K562 (cell line): ENCODE data around the gene DEPP1. TPM values are rescaled to one million over a fixed set of nuclear protein-coding genes. Genes with fewer than 3 reads are reported as not detected.

Experiments
- CBFA2T2 ChIP-seq: fragments of 450-650 bp; conservative IDR thresholded peaks from 2 replicates; pipeline ENCODE4 v1.6.1; 2017; ENCODE audit warnings: mild to moderate bottlenecking
- CCAR2 ChIP-seq: fragments of 200-400 bp; formaldehyde crosslinking; IDR thresholded peaks from 2 replicates; pipeline ENCODE4 v1.6.1; 2017; ENCODE audit warnings: mild to moderate bottlenecking, low read depth, low read length
- CHD1 ChIP-seq: fragments of 200-600 bp; sonication (generic); IDR thresholded peaks from one replicate; pipeline ENCODE4 v1.6.1; 2012; ENCODE audit warnings: mild to moderate bottlenecking, moderate library complexity, low read length, inconsistent platforms
- ELF2 ChIP-seq: fragments of 250-450 bp; sonication (Bioruptor Pico); IDR thresholded peaks from 2 replicates; pipeline ENCODE4 v1.5.0; 2021; ENCODE audit warnings: mild to moderate bottlenecking
- FIP1L1 ChIP-seq: fragments of 200-400 bp; formaldehyde crosslinking; IDR thresholded peaks from 2 replicates; pipeline ENCODE4 v1.6.1; 2018; ENCODE audit warnings: mild to moderate bottlenecking, low read depth, low read length; ENCODE audit not compliant: poor library complexity, severe bottlenecking
- FUS ChIP-seq: fragments of 200-400 bp; formaldehyde crosslinking; optimal IDR thresholded peaks from 2 replicates; pipeline ENCODE3; 2017; ENCODE audit warnings: low read depth, low read length
- GTF2A2 ChIP-seq: IDR thresholded peaks from 2 replicates; pipeline ENCODE4 v1.6.1; 2016; ENCODE audit warnings: mild to moderate bottlenecking, missing genetic modification characterization, missing compliant biosample characterization
- HDAC2 ChIP-seq: fragments of 450-650 bp; IDR thresholded peaks from 2 replicates; pipeline ENCODE4 v1.6.1; 2016; ENCODE audit warnings: mild to moderate bottlenecking
- KDM5B ChIP-seq: fragments of 200-600 bp; sonication (generic); IDR thresholded peaks from 2 replicates; pipeline ENCODE4 v1.6.1; 2012; ENCODE audit warnings: low read depth, mild to moderate bottlenecking, moderate library complexity, low read length, control low read depth, inconsistent platforms; ENCODE audit not compliant: insufficient replicate concordance
- MCM5 ChIP-seq: fragments of 450-650 bp; IDR thresholded peaks from 2 replicates; pipeline ENCODE4 v1.6.1; 2016; ENCODE audit warnings: low read depth
- POLR2AphosphoS2 ChIP-seq: IDR thresholded peaks from 2 replicates; pipeline ENCODE4 v1.6.1; 2012; ENCODE audit warnings: low read length, improper control_type of control experiment
- SMAD4 ChIP-seq: fragments of 250-450 bp; sonication (Bioruptor Pico); conservative IDR thresholded peaks from 2 replicates; pipeline ENCODE4 v1.8.0; 2021; ENCODE audit warnings: inconsistent platforms, mild to moderate bottlenecking, moderate library complexity
- SMARCA5 ChIP-seq: fragments of 450-650 bp; IDR thresholded peaks from 2 replicates; pipeline ENCODE4 v1.6.1; 2016
- SPI1 ChIP-seq: IDR thresholded peaks from 2 replicates; pipeline ENCODE4 v1.6.1; 2011; ENCODE audit warnings: low read depth, low read length, control low read depth, borderline replicate concordance
- TARDBP ChIP-seq: fragments of 450-650 bp; IDR thresholded peaks from 2 replicates; pipeline ENCODE4 v1.6.1; 2016
- XRCC5 ChIP-seq: fragments of 200-400 bp; formaldehyde crosslinking; IDR thresholded peaks from 2 replicates; pipeline ENCODE4 v1.6.1; 2017; ENCODE audit warnings: low read depth, mild to moderate bottlenecking, low read length
- ZNF133 ChIP-seq: fragments of 250-450 bp; sonication (Bioruptor Pico); IDR thresholded peaks from 2 replicates; pipeline ENCODE4 v1.4.0; 2020; ENCODE audit warnings: mild to moderate bottlenecking
- ZNF165 ChIP-seq: fragments of 250-450 bp; sonication (Bioruptor Pico); IDR thresholded peaks from 2 replicates; pipeline ENCODE4 v1.4.0; 2020; ENCODE audit warnings: borderline replicate concordance
- ZNF316 ChIP-seq: fragments of 450-650 bp; IDR thresholded peaks from 2 replicates; pipeline ENCODE4 v1.6.1; 2016
- ZNF324 ChIP-seq: fragments of 250-450 bp; sonication (Bioruptor Pico); IDR thresholded peaks from 2 replicates; pipeline ENCODE4 v1.4.0; 2020; ENCODE audit warnings: mild to moderate bottlenecking
- ZNF668 ChIP-seq: fragments of 250-450 bp; sonication (Bioruptor Pico); IDR thresholded peaks from 2 replicates; pipeline ENCODE4 v1.8.0; 2022; ENCODE audit warnings: mild to moderate bottlenecking, inconsistent platforms
- polyA plus RNA-seq, 8 experiments: library from polyadenylated mRNA; depleted of rRNA in 4 of 8; stranded (reverse) in 5 of 8; unstranded in 3 of 8; fragments of >200 nt; fragmentation: Nextera tagmentation in 2 of 8; fragmentation: Illumina TruSeq in 1 of 8; extraction: Ambion mirVana in 2 of 8; extraction: Trizol in 1 of 8; gene quantifications; 2 replicates each; pipeline versions ENCODE4 v1.2.1 to v1.2.3, GENCODE V29; 2011 to 2014; ENCODE audit warnings: inconsistent platforms in 1 of 8, missing spikeins in 1 of 8
- total RNA-seq, 7 experiments: library from RNA; depleted of rRNA in 6 of 7; stranded (reverse); fragments of >200 nt in 6 of 7; fragmentation: Illumina TruSeq in 2 of 7; extraction: Trizol in 2 of 7; gene quantifications; 2 replicates each; pipeline versions ENCODE4 v1.2.1 to v1.2.3, GENCODE V29; 2011 to 2021; ENCODE audit warnings: low replicate concordance in 1 of 7
- TF ChIP-seq, protein P1 (sequence below): fragments of 450-650 bp; conservative IDR thresholded peaks from 2 replicates; pipeline ENCODE4 v1.6.1; 2016; ENCODE audit warnings: missing genetic modification characterization, low read depth, mild to moderate bottlenecking, control low read depth, missing compliant biosample characterization
- TF ChIP-seq, protein P2 (sequence below): IDR thresholded peaks from 2 replicates; pipeline ENCODE4 v1.6.1; 2016; ENCODE audit warnings: missing genetic modification characterization, missing compliant biosample characterization
- TF ChIP-seq, protein P3 (sequence below), 3 experiments: fragments of 200-800 bp in 1 of 3; sonication (Bioruptor generic) in 1 of 3; sonication (generic) in 1 of 3; formaldehyde crosslinking in 1 of 3; IDR thresholded peaks; 2 replicates each; pipeline versions ENCODE4 v1.6.1 to v1.8.0; 2016 to 2022; ENCODE audit warnings: mild to moderate bottlenecking in 2 of 3, missing compliant biosample characterization in 2 of 3, missing genetic modification characterization in 2 of 3, missing genetic modification reagents in 1 of 3
- TF ChIP-seq, protein P4 (sequence below), 2 experiments: fragments of 250-450 bp in 1 of 2; fragments of 450-650 bp in 1 of 2; sonication (Bioruptor Pico) in 1 of 2; IDR thresholded peaks; 2 replicates each; pipeline versions ENCODE4 v1.6.1 to v1.8.0; 2016 to 2021; ENCODE audit warnings: mild to moderate bottlenecking in 2 of 2, moderate library complexity in 2 of 2, missing compliant biosample characterization in 1 of 2, missing genetic modification characterization in 1 of 2

Gene DEPP1
- total and polyA plus RNA-seq, 9 of the 15 experiments (the other 6 are each of a cell fraction or from before 2014, with no cell fraction given) = 0.04 to 0.54 (median 0.20) TPM; not detected in 1

DNA sequence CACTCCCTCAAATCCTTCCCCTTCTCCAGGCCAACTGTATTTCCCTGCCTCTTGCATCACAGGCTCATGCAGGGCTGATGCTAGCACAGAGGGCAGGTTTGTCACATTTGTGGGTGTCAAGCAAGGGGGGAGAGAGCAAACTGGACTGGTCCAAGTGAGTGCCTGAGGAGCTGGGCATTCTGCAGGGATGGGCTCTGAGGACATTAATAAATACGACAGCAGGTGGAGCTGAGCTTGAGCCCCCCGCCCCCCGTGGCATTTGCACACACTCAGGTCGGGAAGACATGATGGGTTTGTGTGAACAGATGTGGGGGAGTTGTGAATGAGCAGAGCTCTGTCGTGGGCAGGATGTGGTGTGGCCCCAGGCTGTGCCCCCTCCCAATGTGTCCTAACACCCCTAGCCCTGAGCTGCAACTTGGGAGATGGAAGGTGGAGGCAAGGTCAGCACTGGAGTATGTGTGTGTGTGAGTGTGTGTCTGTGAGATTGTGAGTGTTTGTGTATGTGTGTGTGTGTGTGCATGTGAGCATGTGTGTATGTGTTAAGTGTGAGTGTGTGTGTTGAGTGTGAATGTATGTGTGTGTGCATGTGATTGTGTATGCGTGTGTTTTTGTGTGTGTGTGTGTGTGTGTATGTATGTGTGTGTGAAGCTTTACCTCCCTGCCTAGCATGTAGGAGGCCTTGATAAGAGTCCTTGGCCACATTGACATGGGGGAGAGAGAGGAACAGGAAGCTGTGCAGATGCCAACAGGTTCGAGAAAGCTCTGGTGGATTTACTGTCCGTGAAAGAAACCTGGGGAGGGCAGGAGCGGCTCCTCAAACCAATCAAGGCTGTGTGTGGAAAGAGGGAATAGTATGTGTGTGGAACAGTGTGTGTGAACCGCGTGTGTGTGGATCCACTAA is 9.9 kb downstream of the DEPP1 start (continued):
- TF ChIP-seq MCM5 (0 out of 2 replicates have a peak, but pooled peaks have one; percentile 46), KDM5B (no peak), POLR2AphosphoS2 (no peak), CBFA2T2 (no peak), ZNF324 (no peak), ZNF165 (CRISPR knock-in tag) (no peak), ELF2 (CRISPR knock-in tag) (no peak), SMAD4 (CRISPR knock-in tag) (no peak), FUS (no peak), ZNF316 (no peak), CCAR2 (no peak), SPI1 (no peak), ZNF133 (no peak), HDAC2 (no peak), GTF2A2 (tag) (no peak), XRCC5 (no peak), FIP1L1 (no peak), ZNF668 (CRISPR knock-in tag) (no peak), CHD1 (no peak), SMARCA5 (peak; percentile 71), TARDBP (no peak)
- TF ChIP-seq, protein P1, sequence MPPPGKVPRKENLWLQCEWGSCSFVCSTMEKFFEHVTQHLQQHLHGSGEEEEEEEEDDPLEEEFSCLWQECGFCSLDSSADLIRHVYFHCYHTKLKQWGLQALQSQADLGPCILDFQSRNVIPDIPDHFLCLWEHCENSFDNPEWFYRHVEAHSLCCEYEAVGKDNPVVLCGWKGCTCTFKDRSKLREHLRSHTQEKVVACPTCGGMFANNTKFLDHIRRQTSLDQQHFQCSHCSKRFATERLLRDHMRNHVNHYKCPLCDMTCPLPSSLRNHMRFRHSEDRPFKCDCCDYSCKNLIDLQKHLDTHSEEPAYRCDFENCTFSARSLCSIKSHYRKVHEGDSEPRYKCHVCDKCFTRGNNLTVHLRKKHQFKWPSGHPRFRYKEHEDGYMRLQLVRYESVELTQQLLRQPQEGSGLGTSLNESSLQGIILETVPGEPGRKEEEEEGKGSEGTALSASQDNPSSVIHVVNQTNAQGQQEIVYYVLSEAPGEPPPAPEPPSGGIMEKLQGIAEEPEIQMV (tag) = no peak
- TF ChIP-seq, protein P2, sequence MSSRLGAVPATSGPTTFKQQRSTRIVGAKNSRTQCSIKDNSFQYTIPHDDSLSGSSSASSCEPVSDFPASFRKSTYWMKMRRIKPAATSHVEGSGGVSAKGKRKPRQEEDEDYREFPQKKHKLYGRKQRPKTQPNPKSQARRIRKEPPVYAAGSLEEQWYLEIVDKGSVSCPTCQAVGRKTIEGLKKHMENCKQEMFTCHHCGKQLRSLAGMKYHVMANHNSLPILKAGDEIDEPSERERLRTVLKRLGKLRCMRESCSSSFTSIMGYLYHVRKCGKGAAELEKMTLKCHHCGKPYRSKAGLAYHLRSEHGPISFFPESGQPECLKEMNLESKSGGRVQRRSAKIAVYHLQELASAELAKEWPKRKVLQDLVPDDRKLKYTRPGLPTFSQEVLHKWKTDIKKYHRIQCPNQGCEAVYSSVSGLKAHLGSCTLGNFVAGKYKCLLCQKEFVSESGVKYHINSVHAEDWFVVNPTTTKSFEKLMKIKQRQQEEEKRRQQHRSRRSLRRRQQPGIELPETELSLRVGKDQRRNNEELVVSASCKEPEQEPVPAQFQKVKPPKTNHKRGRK (tag) = no peak
- TF ChIP-seq, protein P3, sequence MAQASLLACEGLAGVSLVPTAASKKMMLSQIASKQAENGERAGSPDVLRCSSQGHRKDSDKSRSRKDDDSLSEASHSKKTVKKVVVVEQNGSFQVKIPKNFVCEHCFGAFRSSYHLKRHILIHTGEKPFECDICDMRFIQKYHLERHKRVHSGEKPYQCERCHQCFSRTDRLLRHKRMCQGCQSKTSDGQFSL (CRISPR knock-in tag; IDR thresholded peaks at IDR 0.05) = 0 out of 2 replicates have a peak, but pooled peaks have one; percentile 23
- TF ChIP-seq, protein P3 (tag; IDR thresholded peaks at IDR 0.05) = no peak
- TF ChIP-seq, protein P4, sequence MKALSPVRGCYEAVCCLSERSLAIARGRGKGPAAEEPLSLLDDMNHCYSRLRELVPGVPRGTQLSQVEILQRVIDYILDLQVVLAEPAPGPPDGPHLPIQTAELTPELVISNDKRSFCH (CRISPR knock-in tag; IDR thresholded peaks at IDR 0.05) = no peak
- TF ChIP-seq, protein P4 (tag; IDR thresholded peaks at IDR 0.05) = no peak
